Measurements from ENCODE around the gene TGFB3. TPM values are rescaled to one million over a fixed set of nuclear protein-coding genes. Genes with fewer than 3 reads are reported as not detected.

TGFB3 gene
- total and polyA plus RNA-seq, 2 donors from 2014 or later = 5.2 to 39.5 TPM

DNA sequence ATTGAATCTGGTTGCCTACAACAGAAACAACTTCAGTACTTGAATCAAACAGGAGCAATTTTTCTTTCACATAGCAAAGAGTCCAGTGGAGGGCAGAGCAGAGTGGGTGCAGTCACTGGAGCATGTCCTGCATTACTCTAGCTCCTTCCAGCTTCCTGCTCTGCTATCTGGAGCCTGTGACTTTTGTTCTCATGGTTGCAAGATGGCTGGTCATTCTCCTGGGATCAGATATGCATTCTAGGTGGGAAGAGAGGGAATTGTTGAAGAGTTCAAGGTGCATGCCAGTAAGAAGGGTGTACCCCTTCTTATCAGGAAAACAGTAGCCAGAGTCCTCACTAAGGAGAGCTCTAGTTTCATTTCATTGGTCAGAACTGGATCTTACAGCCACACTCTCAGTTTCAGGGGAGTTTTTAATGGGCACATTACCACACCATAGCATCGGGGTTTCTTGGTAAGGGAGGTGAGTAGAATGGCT is 11.8 kb upstream of the TGFB3 start:
- no peak for FAIRE-seq
- peak in 2 of 5 donors; percentile 48 to 50 for DNase-seq
- Histone ChIP-seq H3K27ac (ENCODE audit: low read depth in 2 of 2, low read length in 2 of 2) (peak overlapping the region; percentile 44 to 49), H3K9me3 (ENCODE audit: control insufficient read depth in 2 of 3, insufficient read depth in 1 of 3, low read length in 3 of 3) (no peaks in the 10 kb centered on the region), H3K4me1 (ENCODE audit: control insufficient read depth in 2 of 3, insufficient read depth in 2 of 3, low read depth in 1 of 3, low read length in 3 of 3) (peaks cover 0 to 20% (median 8%) of the 10 kb centered on the region in 3 donors), H3K36me3 (ENCODE audit: control insufficient read depth in 2 of 3, insufficient read depth in 3 of 3, low read length in 3 of 3) (peaks cover 0 to 26% (median 16%) of the 10 kb centered on the region in 3 donors), H3K9ac (ENCODE audit: low read length in 3 of 3) (peak overlapping the region in 1 of 3 donors; percentile 4), H3K27me3 (ENCODE audit: control insufficient read depth, insufficient read depth, low read length) (no peaks in the 10 kb centered on the region), H3K4me3 (ENCODE audit: low read length in 3 of 3) (no peak overlapping the region)
- intact Hi-C loops (cut with DNase I) = no loop called here
- TF ChIP-seq, protein P1, sequence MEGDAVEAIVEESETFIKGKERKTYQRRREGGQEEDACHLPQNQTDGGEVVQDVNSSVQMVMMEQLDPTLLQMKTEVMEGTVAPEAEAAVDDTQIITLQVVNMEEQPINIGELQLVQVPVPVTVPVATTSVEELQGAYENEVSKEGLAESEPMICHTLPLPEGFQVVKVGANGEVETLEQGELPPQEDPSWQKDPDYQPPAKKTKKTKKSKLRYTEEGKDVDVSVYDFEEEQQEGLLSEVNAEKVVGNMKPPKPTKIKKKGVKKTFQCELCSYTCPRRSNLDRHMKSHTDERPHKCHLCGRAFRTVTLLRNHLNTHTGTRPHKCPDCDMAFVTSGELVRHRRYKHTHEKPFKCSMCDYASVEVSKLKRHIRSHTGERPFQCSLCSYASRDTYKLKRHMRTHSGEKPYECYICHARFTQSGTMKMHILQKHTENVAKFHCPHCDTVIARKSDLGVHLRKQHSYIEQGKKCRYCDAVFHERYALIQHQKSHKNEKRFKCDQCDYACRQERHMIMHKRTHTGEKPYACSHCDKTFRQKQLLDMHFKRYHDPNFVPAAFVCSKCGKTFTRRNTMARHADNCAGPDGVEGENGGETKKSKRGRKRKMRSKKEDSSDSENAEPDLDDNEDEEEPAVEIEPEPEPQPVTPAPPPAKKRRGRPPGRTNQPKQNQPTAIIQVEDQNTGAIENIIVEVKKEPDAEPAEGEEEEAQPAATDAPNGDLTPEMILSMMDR (IDR thresholded peaks at IDR 0.05; ENCODE audit: borderline replicate concordance, extremely low read depth, insufficient read depth) = peak; percentile 18

DNA sequence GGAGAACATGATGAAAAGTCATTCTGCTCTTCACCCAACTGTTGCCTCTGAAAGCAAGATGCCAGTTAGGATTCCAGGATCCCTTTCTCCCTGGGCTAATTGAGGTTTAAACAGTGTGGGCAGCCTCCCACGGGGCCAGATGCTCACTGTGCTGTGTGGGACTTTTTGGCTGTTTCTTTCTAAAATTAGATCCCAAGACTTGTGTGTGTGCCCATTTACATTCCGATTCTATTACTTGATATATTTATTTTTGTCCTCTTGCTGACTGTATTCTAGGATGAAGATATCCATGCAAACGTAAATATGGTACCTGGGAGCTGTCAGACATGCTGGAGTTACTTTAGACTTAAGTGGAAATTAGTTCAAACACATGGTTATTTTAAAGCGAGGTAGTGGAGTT is 10.0 kb upstream of the TGFB3 start:
- FAIRE-seq = no peak
- H3K4me3 ChIP-seq (ENCODE audit: low read length in 3 of 3) = no peak overlapping the region

DNA sequence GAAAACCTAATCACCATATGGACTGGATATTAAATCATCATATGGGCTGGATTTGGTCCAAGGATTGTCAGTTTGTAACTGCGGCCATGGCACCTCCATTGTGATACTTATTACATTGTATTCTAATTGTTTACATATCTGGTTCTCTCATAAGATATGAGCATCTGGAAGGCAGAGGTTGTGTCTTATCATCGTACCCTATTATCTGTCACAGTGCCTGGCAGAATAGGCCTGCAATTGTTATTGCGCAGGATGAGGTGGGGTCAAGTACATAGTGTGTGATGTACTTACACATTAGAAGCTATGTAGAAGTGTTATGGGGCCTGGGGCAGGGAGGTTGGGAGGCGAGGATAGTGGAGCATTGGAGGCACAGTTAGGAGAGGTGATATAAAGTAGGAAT is 8.5 kb upstream of the TGFB3 start:
- H3K9ac ChIP-seq (ENCODE audit: low read length in 3 of 3) = no peak overlapping the region
- TF ChIP-seq, protein P1 (IDR thresholded peaks at IDR 0.05; ENCODE audit: borderline replicate concordance, extremely low read depth, insufficient read depth) = no peak
- no peak for FAIRE-seq
- intact Hi-C loops (cut with DNase I) = no loop called here
- no peak for DNase-seq
- H3K27ac ChIP-seq (ENCODE audit: low read depth in 2 of 2, low read length in 2 of 2) = peak overlapping the region; percentile 68 to 95
- no peaks in the 10 kb centered on the region for H3K27me3 ChIP-seq (ENCODE audit: control insufficient read depth, insufficient read depth, low read length)
- no peaks in the 10 kb centered on the region for H3K9me3 ChIP-seq (ENCODE audit: control insufficient read depth in 2 of 3, insufficient read depth in 1 of 3, low read length in 3 of 3)
- H3K4me3 ChIP-seq (ENCODE audit: low read length in 3 of 3) = no peak overlapping the region
- peaks cover 0 to 18% (median 12%) of the 10 kb centered on the region in 3 donors for H3K36me3 ChIP-seq (ENCODE audit: control insufficient read depth in 2 of 3, insufficient read depth in 3 of 3, low read length in 3 of 3)
- H3K4me1 ChIP-seq (ENCODE audit: control insufficient read depth in 2 of 3, insufficient read depth in 2 of 3, low read depth in 1 of 3, low read length in 3 of 3) = peaks cover 3 to 13% (median 11%) of the 10 kb centered on the region in 3 donors

More for the DNA sequence above, 10.0 kb upstream of the TGFB3 start:
- H3K27me3 ChIP-seq (ENCODE audit: control insufficient read depth, insufficient read depth, low read length) = no peaks in the 10 kb centered on the region
- TF ChIP-seq, protein P1 (IDR thresholded peaks at IDR 0.05; ENCODE audit: borderline replicate concordance, extremely low read depth, insufficient read depth) = no peak
- intact Hi-C loops (cut with DNase I) = no loop called here
- no peak overlapping the region for H3K9ac ChIP-seq (ENCODE audit: low read length in 3 of 3)
- H3K36me3 ChIP-seq (ENCODE audit: control insufficient read depth in 2 of 3, insufficient read depth in 3 of 3, low read length in 3 of 3) = peaks cover 0 to 23% (median 14%) of the 10 kb centered on the region in 3 donors
- no peak for DNase-seq
- H3K4me1 ChIP-seq (ENCODE audit: control insufficient read depth in 2 of 3, insufficient read depth in 2 of 3, low read depth in 1 of 3, low read length in 3 of 3) = peaks cover 0 to 18% (median 8%) of the 10 kb centered on the region in 3 donors
- H3K27ac ChIP-seq (ENCODE audit: low read depth in 2 of 2, low read length in 2 of 2) = no peak overlapping the region
- no peaks in the 10 kb centered on the region for H3K9me3 ChIP-seq (ENCODE audit: control insufficient read depth in 2 of 3, insufficient read depth in 1 of 3, low read length in 3 of 3)

DNA sequence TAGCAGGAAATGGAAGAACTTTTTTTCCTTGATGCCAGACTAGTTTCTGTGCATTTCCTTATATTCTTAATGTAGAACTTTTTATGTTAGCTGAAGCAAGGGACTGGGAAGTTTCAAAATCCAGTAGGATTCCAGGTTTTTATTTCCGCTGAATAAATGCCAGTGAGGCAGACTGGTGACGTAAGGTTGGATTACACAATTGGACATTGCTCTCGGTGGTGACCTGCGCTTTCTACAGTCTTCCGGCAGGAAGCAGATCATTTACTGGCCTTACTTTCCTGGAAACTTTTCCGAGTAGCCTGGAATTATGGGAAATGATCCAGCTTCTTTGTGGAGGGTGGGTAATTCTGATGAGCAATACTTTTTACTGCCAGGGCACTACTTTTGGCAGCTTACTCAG is 7.3 kb upstream of the TGFB3 start:
- H3K27me3 ChIP-seq (ENCODE audit: control insufficient read depth, insufficient read depth, low read length) = no peaks in the 10 kb centered on the region
- DNase-seq (peak in 1 of 5 donors; percentile 52), FAIRE-seq (peak; percentile 61)
- intact Hi-C loops (cut with DNase I) = no loop called here
- TF ChIP-seq, protein P1 (IDR thresholded peaks at IDR 0.05; ENCODE audit: borderline replicate concordance, extremely low read depth, insufficient read depth) = no peak
- H3K9me3 ChIP-seq (ENCODE audit: control insufficient read depth in 2 of 3, insufficient read depth in 1 of 3, low read length in 3 of 3) = no peaks in the 10 kb centered on the region
- H3K36me3 ChIP-seq (ENCODE audit: control insufficient read depth in 2 of 3, insufficient read depth in 3 of 3, low read length in 3 of 3) = peaks cover 0 to 14% (median 12%) of the 10 kb centered on the region in 3 donors
- H3K4me3 ChIP-seq (ENCODE audit: low read length in 3 of 3) = no peak overlapping the region
- H3K4me1 ChIP-seq (ENCODE audit: control insufficient read depth in 2 of 3, insufficient read depth in 2 of 3, low read depth in 1 of 3, low read length in 3 of 3) = peaks cover 3 to 13% (median 11%) of the 10 kb centered on the region in 3 donors
- H3K9ac ChIP-seq (ENCODE audit: low read length in 3 of 3) = no peak overlapping the region
- peak overlapping the region; percentile 84 to 95 for H3K27ac ChIP-seq (ENCODE audit: low read depth in 2 of 2, low read length in 2 of 2)

All from kidney (tissue), 14 donors.